DMS114 treated with DMSO at 0.1 percent for 48 hours (cell line): ENCODE measurements around the gene ANKH.

Experiments
- DNase-seq: peaks from one replicate; lab custom pipeline; 2025; ENCODE audit not compliant: unreplicated experiment; lab: John Stamatoyannopoulos, UW

Gene ANKH

DNA sequence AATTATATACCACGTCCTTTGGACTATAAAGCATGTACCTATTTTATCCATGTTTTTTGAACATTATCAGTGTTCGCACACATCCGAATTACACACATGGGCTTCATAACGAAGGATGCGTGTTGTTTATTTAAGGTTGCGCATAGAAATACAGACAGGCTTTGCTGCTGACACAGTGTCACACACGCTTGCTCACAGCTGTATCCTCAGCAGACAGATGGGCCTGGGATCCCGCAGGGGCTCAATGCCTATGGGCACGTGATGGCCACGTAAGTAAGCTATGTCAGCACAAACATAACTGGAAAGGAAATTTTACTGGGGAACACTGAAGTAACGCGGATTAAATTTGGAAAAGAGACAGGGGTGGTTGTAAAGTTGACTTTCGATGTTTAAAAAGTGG lies 130.4 kb downstream of the ANKH start:
- DNase-seq = no peak

- DNase-seq = no peak
Observed at GRCh38 chr5:14739981-14740380, 131.6 kb downstream of the ANKH start.

GRCh38 chr5:14739538-14739937 lies 132.0 kb downstream of the ANKH start:
- no peak for DNase-seq

GRCh38 chr5:14738050-14738449 lies 133.5 kb downstream of the ANKH start:
- no peak for DNase-seq

GRCh38 chr5:14737291-14737690 lies 134.3 kb downstream of the ANKH start:
- no peak for DNase-seq

- no peak for DNase-seq
Observed at GRCh38 chr5:14735944-14736343, 135.6 kb downstream of the ANKH start.

DNA sequence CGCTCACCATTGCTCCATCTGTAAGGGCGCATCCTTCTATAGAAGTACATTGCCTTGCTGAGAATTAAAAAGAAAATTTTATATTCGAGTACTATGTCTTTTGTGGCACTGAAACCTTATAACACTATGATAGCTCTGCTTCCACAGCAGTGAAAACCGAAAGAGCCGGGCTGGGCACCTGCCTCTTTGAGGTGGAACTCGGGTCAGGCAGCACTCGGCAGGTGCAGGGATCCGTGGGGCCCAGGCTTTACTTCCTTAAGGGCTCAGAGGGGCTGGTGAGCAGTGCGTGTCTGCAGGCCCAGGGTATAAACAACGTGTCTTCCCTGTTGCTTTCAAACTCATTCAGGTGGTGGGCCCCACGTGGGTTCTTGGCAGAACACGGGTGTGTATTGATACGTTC lies 137.2 kb downstream of the ANKH start:
- no peak for DNase-seq

DNA sequence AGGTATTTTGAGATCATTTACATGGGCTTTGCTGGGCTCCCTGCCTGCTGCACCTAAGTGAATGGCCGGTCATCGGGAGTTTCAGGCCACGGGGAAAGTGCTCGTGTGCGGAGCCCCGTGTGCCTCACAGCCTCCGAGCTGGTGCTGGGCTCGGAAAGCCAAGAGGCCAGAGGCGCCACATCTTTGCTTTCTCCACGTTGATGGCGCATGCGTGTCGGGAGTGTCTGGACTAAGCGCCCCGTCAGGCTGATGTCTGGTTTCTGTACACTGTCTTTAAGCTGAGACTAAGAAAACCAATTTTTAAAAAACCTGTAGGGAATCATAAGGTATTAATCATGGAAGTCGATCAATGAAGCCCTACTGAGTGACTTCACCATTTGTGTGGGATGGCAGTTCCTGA lies 137.9 kb downstream of the ANKH start:
- no peak for DNase-seq

- no peak for DNase-seq
Observed at GRCh38 chr5:14732991-14733390, 138.6 kb downstream of the ANKH start.

DNA sequence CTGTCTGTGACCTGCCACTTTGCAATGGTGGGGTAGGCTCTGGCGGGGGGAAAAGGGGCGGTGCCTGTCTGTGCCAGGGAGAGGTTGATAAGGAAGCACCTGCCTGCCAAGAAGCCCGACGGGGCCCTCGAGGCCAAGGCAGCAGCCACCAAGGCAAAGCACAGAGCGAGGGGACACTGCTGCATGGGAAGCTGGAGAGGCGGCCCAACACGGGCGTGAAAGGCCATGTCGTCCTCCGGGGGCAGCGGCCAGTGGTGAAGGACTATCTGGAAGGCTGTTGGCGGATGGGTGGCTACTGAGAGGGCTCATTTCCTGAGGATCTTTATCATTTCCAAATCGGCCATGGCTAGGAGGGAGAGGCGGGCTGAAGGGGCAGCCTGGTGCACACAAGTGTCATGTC lies 140.7 kb downstream of the ANKH start:
- no peak for DNase-seq

DNA sequence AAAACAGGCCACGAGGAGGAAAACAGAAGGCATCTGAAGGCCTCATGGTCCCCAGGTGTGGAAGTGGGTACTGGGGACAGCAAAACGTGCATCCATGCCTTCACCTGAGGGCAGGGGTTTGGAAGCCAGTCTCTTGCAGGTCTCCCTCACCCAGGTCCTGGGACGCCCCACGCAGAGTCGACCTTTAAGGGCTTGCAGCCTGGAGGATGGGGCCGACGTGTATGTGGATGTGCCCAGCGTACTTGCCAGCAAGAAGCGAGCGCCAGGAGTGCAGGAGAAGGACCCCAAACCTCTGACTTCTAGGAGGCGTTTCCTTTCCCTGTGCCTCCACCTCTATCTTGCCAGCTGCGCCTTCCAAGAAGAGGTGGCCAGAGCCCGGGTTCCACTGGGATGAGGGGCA lies 141.1 kb downstream of the ANKH start:
- DNase-seq = no peak

GRCh38 chr5:14729448-14730385 lies 141.9 kb downstream of the ANKH start:
- DNase-seq = no peak

DNA sequence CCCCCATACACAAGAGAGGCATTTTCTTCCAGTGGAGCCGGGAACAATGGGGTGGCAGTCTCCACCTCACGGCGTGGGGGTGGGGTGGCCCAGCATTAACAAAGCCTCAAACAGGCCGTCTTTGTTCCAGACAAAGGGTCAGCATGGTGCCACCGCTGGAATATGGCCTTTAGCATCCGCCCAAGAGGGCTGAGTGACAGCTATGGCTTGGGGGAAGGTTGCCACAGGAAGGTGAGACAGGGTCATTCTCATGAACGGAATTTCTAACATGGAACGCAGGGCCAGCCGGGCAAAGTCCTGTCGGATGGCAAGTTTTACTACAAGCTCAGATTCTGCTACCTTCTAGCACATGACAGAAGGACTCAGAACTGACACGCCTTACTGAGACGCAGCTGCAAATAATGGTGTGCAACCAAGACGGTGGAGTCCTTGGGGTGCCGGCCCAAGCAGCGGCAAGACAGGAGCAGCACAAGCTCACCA lies 143.1 kb downstream of the ANKH start:
- no peak for DNase-seq

- no peak for DNase-seq
Observed at GRCh38 chr5:14727928-14728458, 143.6 kb downstream of the ANKH start.

GRCh38 chr5:14727428-14727865 lies 144.1 kb downstream of the ANKH start:
- peak; percentile 64 for DNase-seq

GRCh38 chr5:14726066-14726838 lies 145.3 kb downstream of the ANKH start:
- DNase-seq = no peak

GRCh38 chr5:14724633-14725032 lies 146.9 kb downstream of the ANKH start:
- DNase-seq = no peak

- no peak for DNase-seq
Observed at GRCh38 chr5:14723701-14724132, 147.9 kb downstream of the ANKH start.

GRCh38 chr5:14722923-14723322 lies 148.7 kb downstream of the ANKH start:
- DNase-seq = no peak

- no peak for DNase-seq
Observed at GRCh38 chr5:14721990-14722656, 149.5 kb downstream of the ANKH start.
